ENCODE measurements around the gene SEH1L.
"Not testable (repeated sequence)": the region's sequence is repeated elsewhere in the genome, so short reads cannot be mapped to it uniquely, and the experiment has no call there.

SEH1L gene

GRCh38 chr18:12968619-12969018 is 20.8 kb downstream of the SEH1L start:
- H3K27me3 ChIP-seq (ENCODE audit: control insufficient read depth in 2 of 2, insufficient read depth in 2 of 2, low read length in 2 of 2): no peaks in the 10 kb centered on the region
- peaks cover 23 to 30% of the 10 kb centered on the region in 2 donors for H3K36me3 ChIP-seq (ENCODE audit: control insufficient read depth in 2 of 2, insufficient read depth in 2 of 2, low read length in 2 of 2)
- H3K27ac ChIP-seq (ENCODE audit: low read depth in 2 of 2, low read length in 2 of 2): no peak overlapping the region
- no peaks in the 10 kb centered on the region for H3K9me3 ChIP-seq (ENCODE audit: control insufficient read depth in 2 of 2, low read length in 2 of 2)
- H3K4me3 ChIP-seq (ENCODE audit: low read length in 2 of 2): no peak overlapping the region
- H3K9ac ChIP-seq (ENCODE audit: low read depth in 1 of 2, low read length in 2 of 2): no peak overlapping the region
- H3K4me1 ChIP-seq (ENCODE audit: control insufficient read depth in 2 of 2, insufficient read depth in 2 of 2, low read length in 2 of 2): no peaks in the 10 kb centered on the region

GRCh38 chr18:12973562-12974213 is 25.9 kb downstream of the SEH1L start:
- Histone ChIP-seq H3K4me1 (ENCODE audit: control insufficient read depth in 2 of 2, insufficient read depth in 2 of 2, low read length in 2 of 2) (no peaks in the 10 kb centered on the region), H3K27me3 (ENCODE audit: control insufficient read depth in 2 of 2, insufficient read depth in 2 of 2, low read length in 2 of 2) (no peaks in the 10 kb centered on the region), H3K27ac (ENCODE audit: low read depth in 2 of 2, low read length in 2 of 2) (no peak overlapping the region), H3K9me3 (ENCODE audit: control insufficient read depth in 2 of 2, low read length in 2 of 2) (no peaks in the 10 kb centered on the region), H3K4me3 (ENCODE audit: low read length in 2 of 2) (no peak overlapping the region), H3K9ac (ENCODE audit: low read depth in 1 of 2, low read length in 2 of 2) (no peak overlapping the region), H3K36me3 (ENCODE audit: control insufficient read depth in 2 of 2, insufficient read depth in 2 of 2, low read length in 2 of 2) (peaks cover 35 to 45% of the 10 kb centered on the region in 2 donors)

- peaks cover 36 to 44% of the 10 kb centered on the region in 2 donors for H3K36me3 ChIP-seq (ENCODE audit: control insufficient read depth in 2 of 2, insufficient read depth in 2 of 2, low read length in 2 of 2)
- H3K9ac ChIP-seq (ENCODE audit: low read depth in 1 of 2, low read length in 2 of 2): no peak overlapping the region
- no peaks in the 10 kb centered on the region for H3K4me1 ChIP-seq (ENCODE audit: control insufficient read depth in 2 of 2, insufficient read depth in 2 of 2, low read length in 2 of 2)
- H3K9me3 ChIP-seq (ENCODE audit: control insufficient read depth in 2 of 2, low read length in 2 of 2): no peaks in the 10 kb centered on the region
- no peak overlapping the region for H3K27ac ChIP-seq (ENCODE audit: low read depth in 2 of 2, low read length in 2 of 2)
- no peak overlapping the region for H3K4me3 ChIP-seq (ENCODE audit: low read length in 2 of 2)
- no peaks in the 10 kb centered on the region for H3K27me3 ChIP-seq (ENCODE audit: control insufficient read depth in 2 of 2, insufficient read depth in 2 of 2, low read length in 2 of 2)
Measured at GRCh38 chr18:12975488-12975887, 27.7 kb downstream of the SEH1L start.

GRCh38 chr18:12976305-12976704 is 28.5 kb downstream of the SEH1L start:
- no peak overlapping the region for H3K9ac ChIP-seq (ENCODE audit: low read depth in 1 of 2, low read length in 2 of 2)
- H3K36me3 ChIP-seq (ENCODE audit: control insufficient read depth in 2 of 2, insufficient read depth in 2 of 2, low read length in 2 of 2): peaks cover 32 to 41% of the 10 kb centered on the region in 2 donors
- no peaks in the 10 kb centered on the region for H3K9me3 ChIP-seq (ENCODE audit: control insufficient read depth in 2 of 2, low read length in 2 of 2)
- no peaks in the 10 kb centered on the region for H3K27me3 ChIP-seq (ENCODE audit: control insufficient read depth in 2 of 2, insufficient read depth in 2 of 2, low read length in 2 of 2)
- no peak overlapping the region for H3K4me3 ChIP-seq (ENCODE audit: low read length in 2 of 2)
- H3K27ac ChIP-seq (ENCODE audit: low read depth in 2 of 2, low read length in 2 of 2): no peak overlapping the region
- H3K4me1 ChIP-seq (ENCODE audit: control insufficient read depth in 2 of 2, insufficient read depth in 2 of 2, low read length in 2 of 2): no peaks in the 10 kb centered on the region

- not testable (repeated sequence) for H3K9me3 ChIP-seq (ENCODE audit: control insufficient read depth in 2 of 2, low read length in 2 of 2); H3K27me3 ChIP-seq (ENCODE audit: control insufficient read depth in 2 of 2, insufficient read depth in 2 of 2, low read length in 2 of 2); H3K4me1 ChIP-seq (ENCODE audit: control insufficient read depth in 2 of 2, insufficient read depth in 2 of 2, low read length in 2 of 2); H3K4me3 ChIP-seq (ENCODE audit: low read length in 2 of 2); H3K9ac ChIP-seq (ENCODE audit: low read depth in 1 of 2, low read length in 2 of 2); H3K27ac ChIP-seq (ENCODE audit: low read depth in 2 of 2, low read length in 2 of 2)
- peaks cover 32 to 34% of the 10 kb centered on the region in 2 donors for H3K36me3 ChIP-seq (ENCODE audit: control insufficient read depth in 2 of 2, insufficient read depth in 2 of 2, low read length in 2 of 2)
Measured at GRCh38 chr18:12980065-12980464, 32.3 kb downstream of the SEH1L start.

- Histone ChIP-seq H3K27me3 (ENCODE audit: control insufficient read depth in 2 of 2, insufficient read depth in 2 of 2, low read length in 2 of 2) (no peaks in the 10 kb centered on the region), H3K36me3 (ENCODE audit: control insufficient read depth in 2 of 2, insufficient read depth in 2 of 2, low read length in 2 of 2) (peaks cover 3 to 6% of the 10 kb centered on the region in 2 donors), H3K27ac (ENCODE audit: low read depth in 2 of 2, low read length in 2 of 2) (no peak overlapping the region), H3K4me3 (ENCODE audit: low read length in 2 of 2) (no peak overlapping the region), H3K4me1 (ENCODE audit: control insufficient read depth in 2 of 2, insufficient read depth in 2 of 2, low read length in 2 of 2) (peaks cover 7 to 17% of the 10 kb centered on the region in 2 donors), H3K9me3 (ENCODE audit: control insufficient read depth in 2 of 2, low read length in 2 of 2) (no peaks in the 10 kb centered on the region), H3K9ac (ENCODE audit: low read depth in 1 of 2, low read length in 2 of 2) (no peak overlapping the region)
Measured at GRCh38 chr18:12989397-12990122, 41.7 kb downstream of the SEH1L start.

- Histone ChIP-seq H3K27me3 (ENCODE audit: control insufficient read depth in 2 of 2, insufficient read depth in 2 of 2, low read length in 2 of 2) (no peaks in the 10 kb centered on the region), H3K36me3 (ENCODE audit: control insufficient read depth in 2 of 2, insufficient read depth in 2 of 2, low read length in 2 of 2) (peaks cover 2 to 4% of the 10 kb centered on the region in 2 donors), H3K9ac (ENCODE audit: low read depth in 1 of 2, low read length in 2 of 2) (no peak overlapping the region), H3K4me3 (ENCODE audit: low read length in 2 of 2) (peak overlapping the region; percentile 95 to 98), H3K4me1 (ENCODE audit: control insufficient read depth in 2 of 2, insufficient read depth in 2 of 2, low read length in 2 of 2) (peaks cover 7 to 17% of the 10 kb centered on the region in 2 donors), H3K27ac (ENCODE audit: low read depth in 2 of 2, low read length in 2 of 2) (no peak overlapping the region), H3K9me3 (ENCODE audit: control insufficient read depth in 2 of 2, low read length in 2 of 2) (no peaks in the 10 kb centered on the region)
Measured at GRCh38 chr18:12990123-12990475, 42.3 kb downstream of the SEH1L start.

GRCh38 chr18:12990641-12990966 is 42.8 kb downstream of the SEH1L start:
- Histone ChIP-seq H3K9me3 (ENCODE audit: control insufficient read depth in 2 of 2, low read length in 2 of 2) (no peaks in the 10 kb centered on the region), H3K27ac (ENCODE audit: low read depth in 2 of 2, low read length in 2 of 2) (peak overlapping the region; percentile 5 to 59), H3K4me1 (ENCODE audit: control insufficient read depth in 2 of 2, insufficient read depth in 2 of 2, low read length in 2 of 2) (peaks cover 7 to 17% of the 10 kb centered on the region in 2 donors), H3K9ac (ENCODE audit: low read depth in 1 of 2, low read length in 2 of 2) (peak overlapping the region; percentile 65 to 70), H3K4me3 (ENCODE audit: low read length in 2 of 2) (peak overlapping the region; percentile 95 to 98), H3K27me3 (ENCODE audit: control insufficient read depth in 2 of 2, insufficient read depth in 2 of 2, low read length in 2 of 2) (no peaks in the 10 kb centered on the region), H3K36me3 (ENCODE audit: control insufficient read depth in 2 of 2, insufficient read depth in 2 of 2, low read length in 2 of 2) (no peaks in the 10 kb centered on the region)

- H3K4me1 ChIP-seq (ENCODE audit: control insufficient read depth in 2 of 2, insufficient read depth in 2 of 2, low read length in 2 of 2): peaks cover 7 to 17% of the 10 kb centered on the region in 2 donors
- H3K9me3 ChIP-seq (ENCODE audit: control insufficient read depth in 2 of 2, low read length in 2 of 2): no peaks in the 10 kb centered on the region
- no peaks in the 10 kb centered on the region for H3K27me3 ChIP-seq (ENCODE audit: control insufficient read depth in 2 of 2, insufficient read depth in 2 of 2, low read length in 2 of 2)
- H3K9ac ChIP-seq (ENCODE audit: low read depth in 1 of 2, low read length in 2 of 2): peak within 1 kb of the TSS; percentile 88 to 89
- H3K4me3 ChIP-seq (ENCODE audit: low read length in 2 of 2): peak within 1 kb of the TSS; percentile 95 to 98
- peak within 1 kb of the TSS; percentile 91 to 95 for H3K27ac ChIP-seq (ENCODE audit: low read depth in 2 of 2, low read length in 2 of 2)
- H3K36me3 ChIP-seq (ENCODE audit: control insufficient read depth in 2 of 2, insufficient read depth in 2 of 2, low read length in 2 of 2): no peaks in the 10 kb centered on the region
Measured at GRCh38 chr18:12990967-12991820, 43.4 kb downstream of the SEH1L start, which contains the start of gene CEP192. Gene CEP192, plus strand, starts transcription at chr18:12991362. Its CDS starts 8,063 bp downstream, at chr18:12999425.

- no peaks in the 10 kb centered on the region for H3K9me3 ChIP-seq (ENCODE audit: control insufficient read depth in 2 of 2, low read length in 2 of 2)
- H3K27me3 ChIP-seq (ENCODE audit: control insufficient read depth in 2 of 2, insufficient read depth in 2 of 2, low read length in 2 of 2): no peaks in the 10 kb centered on the region
- peaks cover 7 to 17% of the 10 kb centered on the region in 2 donors for H3K4me1 ChIP-seq (ENCODE audit: control insufficient read depth in 2 of 2, insufficient read depth in 2 of 2, low read length in 2 of 2)
- peaks cover 0 to 3% of the 10 kb centered on the region in 2 donors for H3K36me3 ChIP-seq (ENCODE audit: control insufficient read depth in 2 of 2, insufficient read depth in 2 of 2, low read length in 2 of 2)
- peak overlapping the region; percentile 95 to 98 for H3K4me3 ChIP-seq (ENCODE audit: low read length in 2 of 2)
- peak overlapping the region; percentile 88 to 89 for H3K9ac ChIP-seq (ENCODE audit: low read depth in 1 of 2, low read length in 2 of 2)
- H3K27ac ChIP-seq (ENCODE audit: low read depth in 2 of 2, low read length in 2 of 2): peak overlapping the region; percentile 91 to 95
Measured at GRCh38 chr18:12991821-12992179, 44.0 kb downstream of the SEH1L start.
